K562 (cell line): ENCODE measurements around the gene SETX. TPM values are rescaled to one million over a fixed set of nuclear protein-coding genes. Genes with fewer than 3 reads are reported as not detected.

ENCODE experiments used
- ATAC-seq: fragments of 200-7000 bp; cut with Tn5 transposase; 3 replicates; pipeline ENCODE4 v1.9.1; 2020; ENCODE audit warnings: moderate library complexity
- BruUV-seq: library from RNA; stranded (reverse); fragments of 400-500 nt; replicated peaks from 2 replicates; lab custom pipeline; 2021; lab: Mats Ljungman, UMichigan
- CTCF ChIA-PET: fragments of 300-600 bp; formaldehyde crosslinking; extraction: SDS; loops from one replicate; lab custom pipeline; 2021; ENCODE audit warnings: low intra/inter-chr PET ratio; lab: Yijun Ruan, JAX
- POLR2A ChIA-PET: fragments of 300-600, 350-650 bp; sonication (Branson Sonifier 250); formaldehyde crosslinking; extraction: SDS; loops from one replicate; lab custom pipeline; 2021; ENCODE audit warnings: antibody characterized with exemption, inconsistent platforms; lab: Yijun Ruan, JAX
- DNase-seq, 4 experiments: peaks; one replicate each; pipeline versions ENCODE4 v3.0.0 to v3.0.0-alpha.2; 2011 to 2018; ENCODE audit warnings: low spot score in 3 of 4, mixed read lengths in 3 of 4; ENCODE audit errors: extremely low read depth in 1 of 4
- FAIRE-seq: peaks from 2 replicates; lab custom pipeline; 2011; peaks lifted over from hg19 to GRCh38; lab: Jason Lieb, UNC
- H2AFZ ChIP-seq: 2 replicates; pipeline ENCODE4 v1.6.0; 2011; ENCODE audit warnings: low read depth, low read length, control low read depth, inconsistent platforms
- H3K27ac ChIP-seq: fragments of 200-600 bp; 3 replicates; pipeline ENCODE4 v1.8.0; 2011; ENCODE audit warnings: low read depth, mild to moderate bottlenecking, control low read depth, inconsistent platforms, low read length, moderate library complexity, mixed read lengths; ENCODE audit errors: extremely low read depth
- H3K27me3 ChIP-seq, 2 experiments: fragments of 300-600 bp in 1 of 2; 2 replicates in 1 of 2; 3 replicates in 1 of 2; pipeline versions ENCODE4 v1.6.0 to v1.8.0; 2011; ENCODE audit warnings: inconsistent platforms in 2 of 2, low read length in 2 of 2, mild to moderate bottlenecking in 1 of 2, mixed read lengths in 1 of 2, moderate library complexity in 1 of 2; ENCODE audit not compliant: control insufficient read depth in 2 of 2, insufficient read depth in 2 of 2
- H3K36me3 ChIP-seq: fragments of 300-600 bp; 3 replicates; pipeline ENCODE4 v1.8.0; 2011; ENCODE audit warnings: mild to moderate bottlenecking, low read length, inconsistent platforms; ENCODE audit not compliant: control insufficient read depth, insufficient read depth
- H3K4me1 ChIP-seq, 2 experiments: fragments of 200-600 bp in 1 of 2; replicated peaks in 1 of 2; 2 replicates in 1 of 2; 3 replicates in 1 of 2; pipeline versions ENCODE4 v1.5.1 to v1.8.0; 2011; ENCODE audit warnings: inconsistent platforms in 2 of 2, low read length in 2 of 2, mild to moderate bottlenecking in 1 of 2, mixed read lengths in 1 of 2, moderate library complexity in 1 of 2; ENCODE audit not compliant: control insufficient read depth in 2 of 2, insufficient read depth in 2 of 2
- H3K4me2 ChIP-seq: 2 replicates; pipeline ENCODE4 v1.6.1; 2011; ENCODE audit warnings: low read length, control low read depth, inconsistent platforms, mixed read lengths; ENCODE audit not compliant: insufficient read depth
- H3K4me3 ChIP-seq: fragments of 200-600 bp; sonication (generic), shearing (Covaris generic); 2 replicates; pipeline ENCODE4 v1.5.1; 2016; ENCODE audit warnings: control low read depth, inconsistent platforms
- H3K79me2 ChIP-seq: fragments of 200-600 bp; 3 replicates; pipeline ENCODE4 v1.8.0; 2011; ENCODE audit warnings: low read length, inconsistent platforms; ENCODE audit not compliant: control insufficient read depth, insufficient read depth
- H3K9ac ChIP-seq, 2 experiments: 2 replicates each; pipeline versions ENCODE4 v1.6.0 to v1.6.1; 2011; ENCODE audit warnings: low read depth in 2 of 2, low read length in 2 of 2, control low read depth in 1 of 2, inconsistent platforms in 1 of 2, mild to moderate bottlenecking in 1 of 2, mixed read lengths in 1 of 2; ENCODE audit not compliant: insufficient read depth in 1 of 2
- H3K9me1 ChIP-seq: one replicate; pipeline ENCODE4 v1.6.0; 2011; ENCODE audit warnings: inconsistent platforms, mild to moderate bottlenecking, low read length, moderate library complexity; ENCODE audit not compliant: control insufficient read depth, insufficient read depth
- H3K9me3 ChIP-seq: replicated peaks from 2 replicates; pipeline ENCODE4 v1.5.1; 2011; ENCODE audit warnings: low read depth, low read length, inconsistent platforms; ENCODE audit not compliant: control insufficient read depth, insufficient read depth
- H4K20me1 ChIP-seq: replicated peaks from 2 replicates; pipeline ENCODE4 v1.6.1; 2011; ENCODE audit warnings: low read length, inconsistent platforms, mixed read lengths; ENCODE audit not compliant: control insufficient read depth, insufficient read depth
- ARHGAP35 ChIP-seq: fragments of 450-650 bp; IDR thresholded peaks from 2 replicates; pipeline ENCODE4 v1.6.1; 2018; ENCODE audit not compliant: partially characterized antibody
- ARID1B ChIP-seq: fragments of 450-650 bp; IDR thresholded peaks from 2 replicates; pipeline ENCODE4 v1.6.1; 2016; ENCODE audit warnings: antibody characterized with exemption, mild to moderate bottlenecking, inconsistent platforms
- ATF1 ChIP-seq, 2 experiments: fragments of 450-650 bp in 1 of 2; IDR thresholded peaks; 2 replicates each; pipeline ENCODE4 v1.6.1; 2016; ENCODE audit warnings: missing compliant biosample characterization in 1 of 2, missing genetic modification characterization in 1 of 2
- CBFA2T3 ChIP-seq: fragments of 450-650 bp; IDR thresholded peaks from 2 replicates; pipeline ENCODE4 v1.6.1; 2017
- CCAR2 ChIP-seq: fragments of 200-400 bp; formaldehyde crosslinking; IDR thresholded peaks from 2 replicates; pipeline ENCODE4 v1.6.1; 2017; ENCODE audit warnings: mild to moderate bottlenecking, low read depth, low read length
- KDM1A ChIP-seq, 2 experiments: fragments of 450-650 bp; IDR thresholded peaks; 2 replicates each; pipeline ENCODE4 v1.6.1; 2016; ENCODE audit warnings: mild to moderate bottlenecking in 2 of 2
- KLF1 ChIP-seq: fragments of 450-650 bp; IDR thresholded peaks from 2 replicates; pipeline ENCODE4 v1.6.1; 2016; ENCODE audit warnings: missing genetic modification characterization, missing compliant biosample characterization
- MYC ChIP-seq, 2 experiments: fragments of 250-450 bp in 1 of 2; sonication (Bioruptor Pico) in 1 of 2; IDR thresholded peaks; 2 replicates each; pipeline versions ENCODE4 v1.5.1 to v1.6.1; 2012 to 2021; ENCODE audit warnings: low read depth in 2 of 2, borderline replicate concordance in 1 of 2, improper control_type of control experiment in 1 of 2, low read length in 1 of 2, mild to moderate bottlenecking in 1 of 2, moderate library complexity in 1 of 2
- NFATC3 ChIP-seq: fragments of 450-650 bp; IDR thresholded peaks from 2 replicates; pipeline ENCODE4 v1.6.1; 2017; ENCODE audit warnings: mild to moderate bottlenecking
- NFE2 ChIP-seq: IDR thresholded peaks from 2 replicates; pipeline ENCODE4 v1.6.1; 2014; ENCODE audit warnings: antibody characterized with exemption, low read depth
- NR1H2 ChIP-seq: sonication (generic); formaldehyde crosslinking; IDR thresholded peaks from 2 replicates; pipeline ENCODE4 v1.4.0; 2020; ENCODE audit warnings: mild to moderate bottlenecking, missing genetic modification reagents
- RAD51 ChIP-seq: fragments of 450-650 bp; IDR thresholded peaks from 2 replicates; pipeline ENCODE4 v1.7.1; 2016; ENCODE audit warnings: low read depth, mild to moderate bottlenecking, borderline replicate concordance
- RNF2 ChIP-seq: sonication (generic); IDR thresholded peaks from 2 replicates; pipeline ENCODE4 v1.6.1; 2016
- SMAD2 ChIP-seq: fragments of 150-350 bp; IDR thresholded peaks from 2 replicates; pipeline ENCODE4 v1.6.1; 2014; ENCODE audit warnings: low read depth, mild to moderate bottlenecking, low read length
- SMAD4 ChIP-seq: fragments of 250-450 bp; sonication (Bioruptor Pico); conservative IDR thresholded peaks from 2 replicates; pipeline ENCODE4 v1.8.0; 2021; ENCODE audit warnings: inconsistent platforms, mild to moderate bottlenecking, moderate library complexity
- TAF1 ChIP-seq: IDR thresholded peaks from 2 replicates; pipeline ENCODE4 v1.6.1; 2011; ENCODE audit warnings: mild to moderate bottlenecking, low read length, moderate library complexity; ENCODE audit not compliant: insufficient read depth, control insufficient read depth, severe bottlenecking; ENCODE audit errors: extremely low read depth
- ZKSCAN3 ChIP-seq: fragments of 250-450 bp; sonication (Bioruptor Pico); IDR thresholded peaks from 2 replicates; pipeline ENCODE4 v1.4.0; 2020
- ZNF121 ChIP-seq: sonication (generic); formaldehyde crosslinking; conservative IDR thresholded peaks from 2 replicates; pipeline ENCODE4 v1.8.0; 2022; ENCODE audit warnings: missing genetic modification reagents
- ZNF140 ChIP-seq: fragments of 250-450 bp; sonication (Bioruptor Pico); IDR thresholded peaks from 2 replicates; pipeline ENCODE4 v1.8.0; 2021; ENCODE audit warnings: moderate library complexity, mild to moderate bottlenecking, inconsistent platforms
- ZNF668 ChIP-seq: fragments of 250-450 bp; sonication (Bioruptor Pico); IDR thresholded peaks from 2 replicates; pipeline ENCODE4 v1.8.0; 2022; ENCODE audit warnings: mild to moderate bottlenecking, inconsistent platforms
- ZNF785 ChIP-seq: fragments of 250-450 bp; sonication (Bioruptor Pico); IDR thresholded peaks from 2 replicates; pipeline ENCODE4 v1.4.0; 2020; ENCODE audit warnings: mild to moderate bottlenecking
- WGBS: fragments of 100-300 bp; shearing (Covaris generic); methylation state at CpG from one replicate; pipeline ENCODE4 v1.1.6; 2016; ENCODE audit warnings: low coverage, mixed read lengths; ENCODE audit not compliant: insufficient coverage; ENCODE audit errors: missing lambda C conversion rate; 5-methylcytosine and 5-hydroxymethylcytosine counted together
- in situ Hi-C: fragments of 300-500 bp; cut with MboI; formaldehyde crosslinking; loops from 4 replicates; pipeline ENCODE4 v1.15.0; 2018; ENCODE audit warnings: inconsistent platforms, mixed read lengths
- intact Hi-C: fragments of 100-400 bp; cut with micrococcal nuclease; formaldehyde crosslinking; loops from 2 replicates; pipeline ENCODE4 v1.14.2; 2022
- polyA plus RNA-seq, 8 experiments: library from polyadenylated mRNA; depleted of rRNA in 4 of 8; stranded (reverse) in 5 of 8; unstranded in 3 of 8; fragments of >200 nt; fragmentation: Nextera tagmentation in 2 of 8; fragmentation: Illumina TruSeq in 1 of 8; extraction: Ambion mirVana in 2 of 8; extraction: Trizol in 1 of 8; gene quantifications; 2 replicates each; pipeline versions ENCODE4 v1.2.1 to v1.2.3, GENCODE V29; 2011 to 2014; ENCODE audit warnings: inconsistent platforms in 1 of 8, missing spikeins in 1 of 8
- total RNA-seq, 7 experiments: library from RNA; depleted of rRNA in 6 of 7; stranded (reverse); fragments of >200 nt in 6 of 7; fragmentation: Illumina TruSeq in 2 of 7; extraction: Trizol in 2 of 7; gene quantifications; 2 replicates each; pipeline versions ENCODE4 v1.2.1 to v1.2.3, GENCODE V29; 2011 to 2021; ENCODE audit warnings: low replicate concordance in 1 of 7

SETX gene
- total and polyA plus RNA-seq, 9 of the 15 experiments (the other 6 are each of a cell fraction or from before 2014, with no cell fraction given) = 8.7 to 45.7 (median 28.7) TPM

- H3K27me3 ChIP-seq = no peaks in the 10 kb centered on the region
- POLR2A ChIA-PET = interaction anchor here (0.6 to 1.6 kb wide), 6 partner anchors 10 to 310 kb away, joined by 3 to 7 read pairs (median 3); partner anchors contain the start of gene SETX
- H3K36me3 ChIP-seq = peaks cover 25% of the 10 kb centered on the region; the same call in 2 of the 3 replicates
- BruUV-seq = no TSS peak
- intact Hi-C loops = no loop called here
- FAIRE-seq (no peak), ATAC-seq (peak; percentile 80), DNase-seq (peak in 2 of 4 experiments; percentile 17 to 33)
- H3K4me3 ChIP-seq = no peak overlapping the region
- 64% methylated on average over 12 of the region's 14 CpGs for WGBS
- H3K9me1 ChIP-seq = no peaks in the 10 kb centered on the region
- in situ Hi-C loops = no loop called here
- H3K4me2 ChIP-seq = no peak overlapping the region
- CTCF ChIA-PET = no interaction called here
- H3K79me2 ChIP-seq = no peaks in the 10 kb centered on the region
- peak overlapping the region; percentile 7 for H2AFZ ChIP-seq
- no peak overlapping the region for H3K9ac ChIP-seq
- H3K4me1 ChIP-seq = no peaks in the 10 kb centered on the region; a peak in 2 of 5 replicates
- H3K27ac ChIP-seq = no peak overlapping the region; the same call in 2 of the 3 replicates
- no peaks in the 10 kb centered on the region for H3K9me3 ChIP-seq
- H4K20me1 ChIP-seq = no peaks in the 10 kb centered on the region
- TF ChIP-seq SMAD4 (CRISPR knock-in tag) = 0 out of 2 replicates have a peak, but pooled peaks have one; percentile 19
- no peak for TF ChIP-seq KDM1A (IDR thresholded peaks at IDR 0.05)
- no peak for TF ChIP-seq ARHGAP35
- no peak for TF ChIP-seq MYC (IDR thresholded peaks at IDR 0.05; ENCODE audit: low read depth, low read length)
- TF ChIP-seq MYC (CRISPR knock-in tag; IDR thresholded peaks at IDR 0.05; ENCODE audit: borderline replicate concordance, low read depth) = no peak
- TF ChIP-seq RNF2 = no peak
- no peak for TF ChIP-seq ZNF785 (CRISPR knock-in tag)
- TF ChIP-seq ATF1 (CRISPR knock-in tag; IDR thresholded peaks at IDR 0.05) = no peak
- no peak for TF ChIP-seq ATF1 (tag; IDR thresholded peaks at IDR 0.05)
- no peak for TF ChIP-seq TAF1
- no peak for TF ChIP-seq CCAR2
- TF ChIP-seq NFE2 = 0 out of 2 replicates have a peak, but pooled peaks have one; percentile 11
- no peak for TF ChIP-seq KLF1
- TF ChIP-seq ARID1B = no peak
- no peak for TF ChIP-seq NFATC3
- TF ChIP-seq RAD51 = peak; percentile 56; the same call in 1 of the 2 replicates
- no peak for TF ChIP-seq ZNF140 (CRISPR knock-in tag)
- no peak for TF ChIP-seq ZNF668 (CRISPR knock-in tag)
- TF ChIP-seq NR1H2 (CRISPR knock-in tag) = no peak
- TF ChIP-seq CBFA2T3 = 0 out of 2 replicates have a peak, but pooled peaks have one; percentile 34
- no peak for TF ChIP-seq SMAD2
- no peak for TF ChIP-seq ZKSCAN3 (CRISPR knock-in tag)
- peak; percentile 60 for TF ChIP-seq ZNF121 (CRISPR knock-in tag)
These were observed 17.6 kb upstream of the SETX start for GRCh38 chr9:132372177-132373095.
